Measurements from ENCODE around the gene LHX8.

DNA sequence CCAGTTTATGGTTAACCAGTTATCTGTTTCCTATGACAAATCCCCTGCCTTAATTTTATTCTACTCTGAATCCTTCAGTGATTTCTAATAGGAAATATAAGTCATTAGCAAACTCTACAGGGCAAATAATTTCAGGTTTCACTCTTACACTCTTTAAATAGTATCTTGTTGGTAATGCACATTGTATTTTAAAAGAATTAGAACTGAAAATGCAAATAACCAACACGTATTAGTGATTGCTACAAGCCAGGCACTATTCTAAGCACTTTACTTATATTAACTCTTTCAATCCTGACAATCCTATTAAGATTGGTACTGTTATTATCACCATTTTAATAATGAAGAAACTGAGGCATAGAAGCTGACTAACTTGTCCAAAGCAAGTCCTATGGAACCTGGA lies 48.3 kb upstream of the LHX8 start:
- TF ChIP-seq TAF1 (IDR thresholded peaks at IDR 0.05; ENCODE audit: borderline replicate concordance, low read depth, low read length) (no peak), YY1 (IDR thresholded peaks at IDR 0.05; ENCODE audit: low read depth) (no peak), POLR2AphosphoS5 (IDR thresholded peaks at IDR 0.05; ENCODE audit: low read depth, low read length) (no peak), RAD21 (IDR thresholded peaks at IDR 0.05; ENCODE audit: low read length) (no peak), EP300 (IDR thresholded peaks at IDR 0.05; ENCODE audit: borderline replicate concordance in 1 of 2, low read depth in 1 of 2, low read length in 1 of 2) (no peak), NRF1 (IDR thresholded peaks at IDR 0.05; ENCODE audit: low read depth, low read length) (no peak)
- TF ChIP-seq, protein P1, sequence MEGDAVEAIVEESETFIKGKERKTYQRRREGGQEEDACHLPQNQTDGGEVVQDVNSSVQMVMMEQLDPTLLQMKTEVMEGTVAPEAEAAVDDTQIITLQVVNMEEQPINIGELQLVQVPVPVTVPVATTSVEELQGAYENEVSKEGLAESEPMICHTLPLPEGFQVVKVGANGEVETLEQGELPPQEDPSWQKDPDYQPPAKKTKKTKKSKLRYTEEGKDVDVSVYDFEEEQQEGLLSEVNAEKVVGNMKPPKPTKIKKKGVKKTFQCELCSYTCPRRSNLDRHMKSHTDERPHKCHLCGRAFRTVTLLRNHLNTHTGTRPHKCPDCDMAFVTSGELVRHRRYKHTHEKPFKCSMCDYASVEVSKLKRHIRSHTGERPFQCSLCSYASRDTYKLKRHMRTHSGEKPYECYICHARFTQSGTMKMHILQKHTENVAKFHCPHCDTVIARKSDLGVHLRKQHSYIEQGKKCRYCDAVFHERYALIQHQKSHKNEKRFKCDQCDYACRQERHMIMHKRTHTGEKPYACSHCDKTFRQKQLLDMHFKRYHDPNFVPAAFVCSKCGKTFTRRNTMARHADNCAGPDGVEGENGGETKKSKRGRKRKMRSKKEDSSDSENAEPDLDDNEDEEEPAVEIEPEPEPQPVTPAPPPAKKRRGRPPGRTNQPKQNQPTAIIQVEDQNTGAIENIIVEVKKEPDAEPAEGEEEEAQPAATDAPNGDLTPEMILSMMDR (IDR thresholded peaks at IDR 0.05): no peak
